Spleen (tissue), 7 donors: ENCODE measurements around the gene OR9A4.

ENCODE experiments used
- CTCF ChIP-seq, 11 experiments: fragments of 200-600 bp in 7 of 11; fragments of 450-650 bp in 4 of 11; sonication (generic) in 4 of 11; IDR thresholded peaks in 8 of 11; conservative IDR thresholded peaks in 3 of 11; 1 replicate in 7 of 11; 2 replicates in 4 of 11; pipeline versions ENCODE4 v1.4.0 to v1.8.0; 2016 to 2021; ENCODE audit warnings: antibody characterized with exemption in 11 of 11, inconsistent platforms in 4 of 11, mild to moderate bottlenecking in 1 of 11
- POLR2A ChIP-seq, 3 donors: fragments of 450-650 bp; IDR thresholded peaks; one replicate each; pipeline ENCODE4 v1.5.1; 2017; ENCODE audit warnings: antibody characterized with exemption in 3 of 3, mild to moderate bottlenecking in 1 of 3
- donor health status: DM: no; HTN: no; CAD: no; lungs with moderate emphysema.
- donor health status: DM: no; HTN: no; CAD: no.
- donor health status: DM: no; HTN: no; CAD: no.

DNA sequence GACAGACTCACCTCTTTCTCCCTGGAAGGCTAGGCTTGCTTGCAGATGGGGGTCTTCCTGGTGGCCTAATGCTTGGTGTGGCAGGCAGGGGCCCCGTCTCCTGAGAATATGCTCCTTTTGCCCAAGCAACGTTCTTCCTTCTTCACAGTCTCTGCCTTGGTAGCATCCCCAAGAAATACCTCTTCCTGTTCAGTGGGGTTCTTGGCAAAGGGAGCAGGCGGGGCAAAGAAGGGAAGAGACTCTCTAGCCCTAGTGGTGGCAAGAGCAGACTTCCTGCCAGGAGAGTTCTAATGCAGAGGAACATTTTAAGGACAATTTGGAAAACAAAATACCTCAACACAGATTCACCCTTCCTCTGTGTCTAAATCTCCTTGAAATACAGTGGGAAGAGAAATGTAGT, 30.6 kb downstream of the OR9A4 start, which contains the start of gene CLEC5A:
- TF ChIP-seq CTCF (IDR thresholded peaks at IDR 0.05 in 8 of 11, conservative IDR thresholded peaks at IDR 0.05 in 3 of 11) (no peak), POLR2A (IDR thresholded peaks at IDR 0.05) (no peak)
